ENCODE results near the gene EPB41L3. TPM values are rescaled to one million over a fixed set of nuclear protein-coding genes. Genes with fewer than 3 reads are reported as not detected.
A peak's percentile ranks its signal among the peaks of the same experiment; 100 is the strongest.

Gene EPB41L3
- total RNA-seq, 1 donor from 2014 or later: 58.1 TPM

DNA sequence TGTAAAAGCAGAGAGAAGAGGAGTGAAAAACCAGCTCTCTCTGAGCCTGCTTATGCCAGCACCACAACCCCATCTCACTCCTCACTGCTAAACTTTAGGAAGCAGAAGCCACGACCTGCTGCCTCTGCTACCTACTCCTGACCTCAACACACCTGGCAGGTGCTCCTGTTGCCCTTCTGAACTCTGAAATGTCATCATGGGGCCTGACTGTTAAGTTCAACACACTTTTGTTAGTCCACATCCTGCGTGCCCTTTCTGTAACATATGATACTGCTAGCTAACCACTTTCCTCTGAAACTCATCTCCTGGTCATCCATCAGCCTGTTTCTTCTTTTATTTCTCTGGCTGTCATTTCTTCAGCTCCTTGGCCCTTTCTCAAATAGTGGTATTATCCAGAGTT is 118.1 kb downstream of the EPB41L3 start:
- no peaks in the 10 kb centered on the region for H3K4me1 Mint-ChIP-seq (ENCODE audit: unreplicated experiment)
- no peak overlapping the region for H3K27ac Mint-ChIP-seq
- H3K4me3 Mint-ChIP-seq: no peak overlapping the region
- no peaks in the 10 kb centered on the region for H3K36me3 Mint-ChIP-seq
- H3K9me3 Mint-ChIP-seq: no peaks in the 10 kb centered on the region
- H3K27me3 Mint-ChIP-seq: no peaks in the 10 kb centered on the region
- TF ChIP-seq, protein P1, sequence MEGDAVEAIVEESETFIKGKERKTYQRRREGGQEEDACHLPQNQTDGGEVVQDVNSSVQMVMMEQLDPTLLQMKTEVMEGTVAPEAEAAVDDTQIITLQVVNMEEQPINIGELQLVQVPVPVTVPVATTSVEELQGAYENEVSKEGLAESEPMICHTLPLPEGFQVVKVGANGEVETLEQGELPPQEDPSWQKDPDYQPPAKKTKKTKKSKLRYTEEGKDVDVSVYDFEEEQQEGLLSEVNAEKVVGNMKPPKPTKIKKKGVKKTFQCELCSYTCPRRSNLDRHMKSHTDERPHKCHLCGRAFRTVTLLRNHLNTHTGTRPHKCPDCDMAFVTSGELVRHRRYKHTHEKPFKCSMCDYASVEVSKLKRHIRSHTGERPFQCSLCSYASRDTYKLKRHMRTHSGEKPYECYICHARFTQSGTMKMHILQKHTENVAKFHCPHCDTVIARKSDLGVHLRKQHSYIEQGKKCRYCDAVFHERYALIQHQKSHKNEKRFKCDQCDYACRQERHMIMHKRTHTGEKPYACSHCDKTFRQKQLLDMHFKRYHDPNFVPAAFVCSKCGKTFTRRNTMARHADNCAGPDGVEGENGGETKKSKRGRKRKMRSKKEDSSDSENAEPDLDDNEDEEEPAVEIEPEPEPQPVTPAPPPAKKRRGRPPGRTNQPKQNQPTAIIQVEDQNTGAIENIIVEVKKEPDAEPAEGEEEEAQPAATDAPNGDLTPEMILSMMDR (conservative IDR thresholded peaks at IDR 0.05): no peak
- no peak for DNase-seq (ENCODE audit: extremely low spot score, unreplicated experiment)

DNA sequence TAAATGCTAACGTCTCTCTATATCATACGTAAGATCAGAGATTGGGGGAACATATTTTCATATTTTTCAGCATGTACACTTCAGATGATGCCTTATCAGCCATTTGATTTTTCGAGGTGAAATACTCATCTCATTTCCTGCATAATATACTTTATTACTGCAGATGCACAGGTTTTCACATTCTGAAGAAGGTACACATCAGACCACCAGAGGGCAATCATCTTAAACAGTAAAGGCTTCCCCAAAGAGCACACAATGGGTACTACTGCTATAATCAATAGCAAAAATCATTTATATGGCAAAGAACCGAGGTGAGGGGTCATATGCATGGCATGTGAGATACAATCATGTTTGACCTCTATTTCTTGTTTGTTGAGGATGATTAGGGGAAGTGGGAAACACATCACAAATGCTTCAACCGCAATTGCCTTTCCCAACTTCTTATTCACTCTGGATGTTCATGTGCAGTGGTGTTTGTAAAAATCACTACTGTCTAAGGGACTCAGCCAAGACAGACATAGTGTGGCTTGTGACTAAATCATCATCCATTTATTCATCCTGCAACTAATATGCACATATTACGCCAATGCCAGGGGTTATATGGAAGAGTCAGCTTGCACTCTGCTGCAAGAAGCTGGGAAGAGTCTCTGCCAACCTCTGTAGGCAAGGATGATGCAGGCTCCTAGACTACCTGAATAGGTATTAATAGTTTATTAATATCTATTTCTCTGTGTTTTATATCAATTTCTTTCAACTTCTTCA is 118.7 kb downstream of the EPB41L3 start:
- TF ChIP-seq, protein P1 (conservative IDR thresholded peaks at IDR 0.05): peak; percentile 79
- H3K9me3 Mint-ChIP-seq: no peaks in the 10 kb centered on the region
- no peaks in the 10 kb centered on the region for H3K27me3 Mint-ChIP-seq
- no peaks in the 10 kb centered on the region for H3K4me1 Mint-ChIP-seq (ENCODE audit: unreplicated experiment)
- DNase-seq (ENCODE audit: extremely low spot score, unreplicated experiment): no peak
- no peak overlapping the region for H3K27ac Mint-ChIP-seq
- H3K4me3 Mint-ChIP-seq: no peak overlapping the region
- H3K36me3 Mint-ChIP-seq: no peaks in the 10 kb centered on the region

DNA sequence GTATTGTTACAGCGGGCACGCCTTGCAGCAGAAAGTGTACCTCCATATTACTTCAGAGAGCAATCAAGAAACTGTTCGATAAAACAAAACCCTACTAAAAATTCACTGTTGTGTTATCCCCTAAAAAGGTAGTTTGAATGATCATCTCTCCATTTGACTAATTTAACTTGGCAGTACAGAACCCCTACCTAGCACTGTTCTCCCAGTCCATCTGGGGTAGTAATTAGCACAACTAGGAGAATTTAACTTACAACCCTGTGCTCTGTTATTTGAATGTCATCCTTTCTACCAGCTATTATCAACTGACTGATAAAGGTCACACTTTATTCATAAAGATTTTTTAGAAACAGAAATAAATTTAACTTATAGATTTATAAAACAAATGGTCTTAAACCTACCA is 121.2 kb downstream of the EPB41L3 start:
- no peak for DNase-seq (ENCODE audit: extremely low spot score, unreplicated experiment)
- Mint-ChIP-seq H3K27ac (no peak overlapping the region), H3K36me3 (no peaks in the 10 kb centered on the region), H3K4me3 (no peak overlapping the region), H3K4me1 (ENCODE audit: unreplicated experiment) (peaks cover 2% of the 10 kb centered on the region), H3K9me3 (no peaks in the 10 kb centered on the region), H3K27me3 (no peaks in the 10 kb centered on the region)
- TF ChIP-seq, protein P1 (conservative IDR thresholded peaks at IDR 0.05): no peak

DNA sequence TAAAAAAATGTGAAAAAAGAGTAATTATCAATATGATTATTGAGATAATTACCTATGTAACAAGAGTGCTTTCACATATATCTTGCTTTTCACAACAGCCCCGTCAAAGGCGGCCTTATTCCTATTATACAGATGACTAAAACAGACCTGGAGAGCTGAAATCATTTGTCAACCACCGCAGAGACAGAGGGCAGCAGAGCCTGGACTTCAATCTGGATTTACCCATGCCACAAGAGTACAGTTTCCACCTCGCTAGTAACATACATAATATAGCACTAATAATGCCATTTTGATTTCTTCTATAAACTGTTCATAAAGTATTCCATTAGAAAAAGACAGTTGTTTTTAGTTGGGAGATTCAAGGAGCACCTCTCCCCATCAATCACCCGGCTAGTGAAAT is 121.8 kb downstream of the EPB41L3 start:
- Mint-ChIP-seq H3K36me3 (no peaks in the 10 kb centered on the region), H3K27me3 (no peaks in the 10 kb centered on the region), H3K4me3 (no peak overlapping the region), H3K9me3 (no peaks in the 10 kb centered on the region), H3K27ac (no peak overlapping the region), H3K4me1 (ENCODE audit: unreplicated experiment) (peaks cover 6% of the 10 kb centered on the region)
- DNase-seq (ENCODE audit: extremely low spot score, unreplicated experiment): no peak
- TF ChIP-seq, protein P1 (conservative IDR thresholded peaks at IDR 0.05): no peak

DNA sequence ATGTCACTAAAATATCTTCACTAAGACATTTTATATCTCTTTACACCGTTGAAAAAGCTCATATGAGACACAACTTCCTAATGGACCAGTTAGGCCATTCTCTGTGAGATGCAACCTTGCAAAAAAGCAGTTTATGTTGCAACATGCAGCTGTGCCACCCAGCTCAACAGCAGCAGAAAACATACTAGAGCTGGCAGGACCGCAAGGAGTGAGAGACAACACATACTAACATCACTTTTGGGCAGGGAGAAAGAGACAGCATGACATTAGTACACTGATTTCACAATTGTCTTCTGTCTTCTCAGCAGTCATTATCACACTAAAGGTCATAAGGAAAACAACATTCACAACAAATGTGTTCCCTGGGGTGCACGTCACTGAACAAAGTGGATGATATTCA is 122.9 kb downstream of the EPB41L3 start:
- Mint-ChIP-seq H3K27ac (no peak overlapping the region), H3K4me3 (no peak overlapping the region), H3K9me3 (no peaks in the 10 kb centered on the region), H3K27me3 (no peaks in the 10 kb centered on the region), H3K36me3 (no peaks in the 10 kb centered on the region), H3K4me1 (ENCODE audit: unreplicated experiment) (peaks cover 6% of the 10 kb centered on the region)
- TF ChIP-seq, protein P1 (conservative IDR thresholded peaks at IDR 0.05): no peak
- no peak for DNase-seq (ENCODE audit: extremely low spot score, unreplicated experiment)
